Astrocyte of the hippocampus (primary cell): ENCODE results near the gene NOTCH1.
A peak's percentile ranks its signal among the peaks of the same experiment; 100 is the strongest.
"Not testable (repeated sequence)": the region's sequence is repeated elsewhere in the genome, so short reads cannot be mapped to it uniquely, and the experiment has no call there.

Experiments used
- DNase-seq: peaks from one replicate; pipeline ENCODE4 v3.0.0; 2011; ENCODE audit warnings: low read depth, low spot score

NOTCH1 gene

DNA sequence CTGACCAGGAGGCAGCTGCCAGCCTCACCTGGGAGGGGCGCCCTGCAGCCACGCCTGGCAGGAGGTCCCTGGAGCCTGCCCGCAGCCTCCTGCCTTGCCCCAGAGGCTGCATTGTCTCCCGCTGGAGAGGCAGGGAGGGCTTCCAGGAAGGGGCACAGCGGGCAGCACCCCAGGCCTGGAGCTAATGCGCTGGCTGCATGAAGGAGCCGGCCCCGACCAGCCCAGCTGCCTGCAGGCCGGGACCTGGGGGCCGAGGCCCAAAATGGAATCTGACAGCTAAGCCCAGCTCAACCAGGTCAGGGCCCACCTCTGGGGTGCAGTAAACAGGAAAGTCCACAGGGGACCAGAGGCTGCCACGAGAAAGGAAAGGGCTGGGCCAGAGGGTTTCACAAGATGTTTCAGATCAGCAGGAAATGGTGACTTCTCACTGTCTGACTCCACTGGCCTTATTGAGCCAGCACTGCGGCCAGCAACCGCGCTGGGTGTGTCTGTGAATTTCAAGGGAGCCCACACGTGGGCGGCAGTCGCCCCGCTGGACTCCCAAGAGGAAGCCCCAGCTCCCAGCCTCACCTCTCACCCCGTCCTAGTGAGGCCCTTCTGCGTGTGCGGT, 18.6 kb upstream of the NOTCH1 start:
- no peak for DNase-seq

DNA sequence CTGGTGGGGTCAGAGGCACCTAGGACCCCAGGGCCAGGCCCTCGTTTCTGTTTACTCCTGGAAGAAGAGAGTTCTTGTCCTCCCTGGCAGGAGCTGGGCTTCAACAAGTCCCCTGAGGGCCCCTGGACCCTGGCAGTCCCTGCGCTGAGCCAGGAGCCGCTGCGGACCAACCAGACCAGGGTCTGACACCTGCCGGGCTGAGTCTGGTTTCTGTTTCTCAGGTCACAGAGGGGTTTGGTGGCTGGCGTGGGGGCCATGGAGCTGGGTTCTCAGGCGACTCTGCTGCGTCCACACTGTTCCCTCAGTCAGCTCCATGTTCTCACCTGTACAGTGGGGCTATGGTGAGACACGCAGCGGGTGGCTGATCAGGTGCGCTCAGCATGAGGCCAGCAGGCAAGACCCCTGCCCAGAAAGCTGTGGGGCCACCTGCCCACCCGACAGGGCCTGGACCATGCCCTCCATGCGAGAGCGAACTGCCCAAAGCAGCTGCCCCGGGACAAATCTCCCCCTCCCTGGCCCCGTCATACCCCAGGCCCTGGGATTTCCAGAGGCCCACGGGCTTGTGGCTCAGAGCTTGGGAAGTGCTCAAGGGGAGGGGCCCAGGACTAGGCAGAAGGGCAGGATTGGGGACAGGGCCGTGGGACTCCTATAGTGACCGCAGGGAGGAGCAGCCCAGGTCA, 17.9 kb upstream of the NOTCH1 start:
- DNase-seq, result no peak

DNA sequence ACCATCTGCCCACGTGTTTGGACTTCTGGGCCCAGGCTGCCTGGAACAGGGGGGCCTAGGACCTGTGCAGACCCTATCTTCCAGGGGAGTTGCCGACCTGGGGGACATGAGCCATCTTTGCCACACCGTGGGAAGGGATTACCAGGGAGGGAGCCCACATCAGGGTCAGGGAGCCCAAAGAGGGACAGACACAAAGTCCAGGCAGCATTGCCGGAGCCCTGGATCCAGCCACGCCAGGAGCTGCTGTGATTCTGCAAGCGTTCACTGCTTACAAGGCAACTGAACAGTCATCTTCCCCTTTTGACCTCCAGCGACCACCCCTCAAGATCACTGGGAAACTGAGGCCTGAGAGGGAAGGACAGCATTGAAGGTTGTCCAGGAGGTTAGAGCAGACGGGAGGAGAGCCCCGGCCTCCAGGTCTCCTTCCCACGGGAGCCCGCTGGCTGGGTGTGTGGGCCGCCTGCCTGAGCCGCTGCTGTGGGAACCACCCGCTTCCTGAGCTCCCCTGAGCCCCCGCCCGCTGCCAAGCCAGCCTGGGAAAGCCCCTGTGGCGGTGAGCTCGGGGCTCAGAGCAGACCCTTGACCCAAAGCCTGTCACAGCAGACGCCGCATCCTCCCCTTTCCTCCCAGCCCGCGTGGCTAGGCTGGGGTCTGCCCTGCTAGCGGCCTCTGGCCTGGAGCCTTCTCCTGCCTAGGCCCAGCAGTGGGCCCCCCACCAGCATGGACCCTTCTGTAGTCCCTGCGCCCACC, 17.1 kb upstream of the NOTCH1 start:
- DNase-seq, result no peak

DNA sequence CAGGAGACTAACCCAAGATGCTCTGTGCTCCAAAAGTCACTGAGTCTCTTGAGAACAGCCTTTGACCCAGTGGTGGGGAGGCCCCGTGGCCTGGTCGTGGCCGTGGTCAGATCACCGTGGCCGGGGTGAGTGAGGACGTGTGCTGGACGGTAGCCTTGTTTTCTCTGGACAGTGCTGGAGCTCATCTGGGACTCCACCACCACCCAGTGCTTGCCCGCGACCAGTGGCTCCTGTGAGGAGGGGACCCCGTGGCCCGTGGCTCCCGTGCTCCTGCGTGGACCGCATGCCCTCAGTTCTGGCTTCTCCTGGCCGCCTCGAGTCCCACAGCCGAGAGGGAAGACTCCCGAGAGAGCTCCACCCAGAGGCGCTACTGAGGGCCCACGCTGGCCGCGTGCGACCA, 15.9 kb upstream of the NOTCH1 start:
- DNase-seq, result no peak

DNA sequence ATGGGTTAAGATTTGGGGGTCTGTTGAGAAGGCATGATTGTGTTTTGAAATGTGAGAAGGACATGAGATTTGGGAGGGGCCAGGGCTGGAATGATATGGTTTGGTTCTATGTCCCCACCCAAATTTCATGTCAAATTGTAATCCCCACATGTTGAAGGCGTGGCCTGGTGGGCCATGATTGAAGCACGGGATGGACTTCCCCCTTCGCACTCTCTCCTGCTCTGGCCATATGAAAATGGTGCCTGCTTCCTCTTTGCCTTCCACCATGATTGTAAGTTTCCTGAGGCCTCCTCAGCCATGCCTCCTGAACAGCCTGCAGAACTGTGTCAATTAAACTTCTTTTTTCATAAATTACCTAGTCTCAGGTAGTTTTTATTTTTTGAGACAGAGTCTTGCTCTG, 14.7 kb upstream of the NOTCH1 start:
- no peak for DNase-seq

DNA sequence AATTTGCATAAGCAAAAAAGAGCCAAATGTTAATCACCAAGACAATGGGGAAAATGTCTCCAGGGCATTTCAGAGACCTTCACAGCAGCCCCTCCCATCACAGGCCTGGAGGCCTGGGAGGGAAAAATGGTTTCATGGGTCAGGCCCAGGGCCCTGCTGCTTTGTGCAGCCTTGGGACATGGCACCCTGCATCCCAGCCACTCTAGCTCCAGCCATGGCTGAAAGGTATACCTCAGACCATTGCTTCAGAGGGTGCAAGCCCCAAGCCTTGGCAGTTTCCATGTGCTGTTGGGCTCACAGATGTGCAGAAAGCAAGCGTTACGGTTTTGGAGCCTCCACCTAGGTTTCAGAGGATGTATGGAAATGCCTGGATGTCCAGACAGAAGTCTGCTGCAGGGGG, 13.5 kb upstream of the NOTCH1 start:
- not testable (repeated sequence) for DNase-seq

DNA sequence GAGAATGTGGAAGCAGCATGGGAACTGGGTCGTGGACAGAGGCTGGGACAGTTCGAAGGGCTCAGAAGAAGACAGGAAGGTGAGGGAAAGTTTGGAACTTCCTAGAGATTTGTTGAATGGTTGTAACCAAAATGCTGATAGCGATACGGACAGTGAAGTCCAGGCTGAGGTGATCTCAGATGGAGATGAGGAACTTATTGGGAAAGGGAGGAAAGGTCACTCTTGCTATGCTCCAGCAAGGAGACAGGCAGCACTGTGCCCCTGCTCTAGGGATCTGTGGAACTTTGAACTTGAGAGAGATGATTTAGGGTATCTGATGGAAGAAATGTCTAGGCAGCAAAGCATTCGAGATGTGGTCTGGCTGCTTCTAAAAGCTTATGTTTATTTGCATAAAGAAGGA, 13.0 kb upstream of the NOTCH1 start:
- DNase-seq, result not testable (repeated sequence)

DNA sequence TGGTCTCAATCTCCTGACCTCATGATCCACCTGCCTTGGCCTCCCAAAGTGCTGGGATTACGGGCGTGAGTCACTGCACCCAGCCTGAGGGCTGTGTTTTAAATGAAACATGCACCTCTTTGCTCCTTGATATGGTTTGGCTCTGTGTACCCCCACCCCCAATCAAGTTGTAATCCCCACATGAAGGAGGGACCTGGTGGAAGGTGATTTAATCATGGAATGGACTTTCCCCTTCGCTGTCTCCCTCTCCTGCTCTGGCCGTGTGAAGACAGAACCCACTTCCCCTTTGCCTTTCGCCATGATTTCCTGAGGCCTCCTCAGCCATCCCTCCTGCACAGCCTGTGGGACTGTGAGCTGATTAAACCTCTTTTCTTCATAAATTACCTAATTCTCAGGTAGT, 12.5 kb upstream of the NOTCH1 start:
- no peak for DNase-seq

DNA sequence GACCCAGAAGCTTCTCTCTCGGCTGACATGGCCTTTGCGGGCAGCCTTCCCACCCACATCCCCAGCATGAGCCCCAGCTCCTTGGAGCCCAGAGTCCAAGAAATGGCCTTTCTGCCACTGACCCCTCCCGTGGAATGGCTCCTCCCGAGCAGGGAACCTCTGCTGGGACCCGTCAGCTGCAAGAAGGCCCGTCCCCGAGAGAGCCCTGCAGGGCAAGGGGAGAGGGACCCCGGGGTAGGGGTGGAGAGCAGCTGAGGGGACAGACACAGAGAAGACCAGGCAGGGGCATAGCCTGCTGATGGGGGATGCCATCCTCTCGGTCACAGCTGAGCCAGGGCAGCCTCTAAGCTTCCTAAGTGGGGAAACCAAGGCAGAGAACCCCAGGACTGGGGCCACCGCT, 11.2 kb upstream of the NOTCH1 start:
- DNase-seq, result no peak

DNA sequence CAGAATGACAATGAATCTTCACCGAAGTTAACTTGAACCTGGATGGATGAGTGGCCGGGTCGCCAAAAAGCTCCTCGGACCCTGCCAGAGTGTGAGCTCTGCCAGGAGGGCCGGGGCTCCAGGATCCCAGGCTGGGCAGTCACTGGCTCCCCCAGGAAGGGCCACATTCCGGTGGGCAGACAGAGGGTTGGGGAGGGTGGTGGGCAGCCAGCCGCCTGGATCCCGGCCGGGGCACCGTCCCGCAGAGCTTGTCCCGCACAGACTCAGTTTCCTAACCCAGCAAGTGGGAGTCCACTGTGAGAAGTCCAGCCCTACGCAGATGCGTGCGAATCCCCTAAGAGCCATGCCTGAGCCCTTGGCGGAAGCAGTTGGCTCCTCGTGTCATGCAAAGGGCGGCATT, 10.3 kb upstream of the NOTCH1 start:
- no peak for DNase-seq

DNA sequence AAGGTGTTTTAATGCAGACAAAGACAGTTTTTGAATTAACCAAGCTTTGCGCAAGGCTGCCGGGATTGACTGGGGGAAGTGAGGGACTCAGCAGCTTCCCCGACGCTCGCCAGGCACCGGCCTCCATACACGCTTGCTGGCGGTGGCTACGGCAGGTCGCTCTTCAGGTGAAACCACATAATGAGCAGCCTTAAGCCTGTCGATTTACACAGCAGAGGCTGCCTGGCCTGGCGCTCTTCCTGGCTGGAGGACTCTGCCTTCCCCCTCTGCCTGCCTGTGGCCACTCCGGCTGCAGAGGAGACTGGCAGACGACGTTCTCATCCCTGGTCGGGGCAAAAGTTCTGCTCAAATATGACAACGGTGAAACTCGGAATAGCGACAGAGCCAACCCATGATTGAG, 9.0 kb upstream of the NOTCH1 start:
- DNase-seq, result no peak

DNA sequence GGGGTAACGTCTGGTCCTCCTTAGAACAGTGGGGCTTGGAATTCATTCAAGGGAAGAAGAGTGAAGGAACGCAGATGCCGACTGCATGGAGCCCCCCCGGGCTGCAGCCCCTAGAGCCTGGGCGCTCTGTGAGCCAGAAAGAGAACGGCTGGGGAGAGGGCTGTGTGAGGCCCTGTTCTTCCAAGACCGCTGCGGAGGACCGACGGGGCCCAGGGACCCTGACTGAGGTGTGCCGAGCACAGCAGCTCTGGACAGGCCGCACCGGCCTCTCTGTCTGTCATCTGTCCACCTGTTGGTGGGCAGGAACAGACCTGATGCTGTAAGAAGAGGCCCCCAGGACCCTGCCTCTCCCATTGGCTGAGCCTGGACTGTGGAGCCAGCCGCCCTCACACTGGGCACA, 7.7 kb upstream of the NOTCH1 start:
- no peak for DNase-seq

DNA sequence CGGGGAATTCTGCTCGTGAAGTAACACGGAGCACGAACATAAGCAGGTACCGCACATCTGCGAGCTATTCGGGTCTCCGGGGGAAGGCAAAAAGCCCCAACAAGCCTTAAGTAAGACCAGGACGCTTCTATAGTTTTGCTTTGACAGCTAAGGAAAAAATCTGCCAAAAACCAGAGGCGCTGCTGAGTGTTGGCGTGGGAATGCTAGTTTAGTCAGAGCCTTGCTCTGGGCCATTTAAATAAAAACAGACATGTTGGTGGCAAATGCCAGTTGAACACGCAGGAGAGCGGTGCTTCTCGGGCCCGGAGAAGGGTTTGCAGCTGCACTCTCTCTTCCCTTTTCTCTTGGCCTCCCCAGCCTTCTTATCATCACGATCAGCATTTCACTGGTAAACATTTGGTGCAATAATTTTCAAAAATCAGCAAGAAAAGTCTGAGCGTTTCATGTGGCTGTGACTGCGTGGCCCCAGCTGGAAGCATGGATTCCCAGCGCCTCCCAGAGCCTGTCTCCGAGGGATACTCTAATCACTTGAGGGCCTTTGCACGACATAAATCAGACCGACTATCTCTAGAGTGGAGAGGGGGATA, 6.4 kb upstream of the NOTCH1 start:
- peak; percentile 71 for DNase-seq

DNA sequence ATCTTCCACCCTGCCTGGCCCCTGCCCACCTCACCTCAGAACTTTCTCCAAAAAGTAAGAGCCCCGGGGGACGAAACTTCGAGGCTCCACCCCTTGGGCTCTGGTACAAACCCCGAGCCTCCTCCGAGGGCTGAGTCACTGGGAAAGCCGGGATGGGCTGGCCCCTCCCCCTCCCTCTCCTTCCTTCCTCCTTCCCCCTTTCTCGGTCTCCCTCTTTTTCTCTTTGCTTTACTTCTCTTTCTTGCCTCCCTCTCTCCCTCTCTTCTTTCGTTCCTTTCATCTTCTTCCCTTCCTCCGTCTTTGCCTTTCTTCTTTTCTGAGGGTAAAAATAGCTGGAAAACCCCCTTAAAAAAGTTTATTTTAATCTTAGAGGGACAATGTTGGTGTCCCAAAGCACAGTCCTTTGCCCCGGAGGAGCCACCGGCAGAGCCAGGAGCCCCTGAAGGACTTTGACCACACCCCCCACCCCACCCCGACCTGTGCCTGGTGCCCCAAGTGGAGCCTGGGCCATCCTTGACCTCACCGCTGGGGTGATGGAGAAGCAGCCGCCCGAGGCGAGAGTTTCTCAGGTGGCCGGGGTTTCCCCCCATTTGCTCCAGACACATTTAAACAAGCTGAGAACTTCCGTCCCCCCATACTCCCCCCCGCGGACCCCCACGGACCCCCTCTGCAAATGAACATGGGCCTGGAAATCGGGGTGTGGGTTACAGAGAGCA, 5.7 kb upstream of the NOTCH1 start:
- DNase-seq, result peak; percentile 87

DNA sequence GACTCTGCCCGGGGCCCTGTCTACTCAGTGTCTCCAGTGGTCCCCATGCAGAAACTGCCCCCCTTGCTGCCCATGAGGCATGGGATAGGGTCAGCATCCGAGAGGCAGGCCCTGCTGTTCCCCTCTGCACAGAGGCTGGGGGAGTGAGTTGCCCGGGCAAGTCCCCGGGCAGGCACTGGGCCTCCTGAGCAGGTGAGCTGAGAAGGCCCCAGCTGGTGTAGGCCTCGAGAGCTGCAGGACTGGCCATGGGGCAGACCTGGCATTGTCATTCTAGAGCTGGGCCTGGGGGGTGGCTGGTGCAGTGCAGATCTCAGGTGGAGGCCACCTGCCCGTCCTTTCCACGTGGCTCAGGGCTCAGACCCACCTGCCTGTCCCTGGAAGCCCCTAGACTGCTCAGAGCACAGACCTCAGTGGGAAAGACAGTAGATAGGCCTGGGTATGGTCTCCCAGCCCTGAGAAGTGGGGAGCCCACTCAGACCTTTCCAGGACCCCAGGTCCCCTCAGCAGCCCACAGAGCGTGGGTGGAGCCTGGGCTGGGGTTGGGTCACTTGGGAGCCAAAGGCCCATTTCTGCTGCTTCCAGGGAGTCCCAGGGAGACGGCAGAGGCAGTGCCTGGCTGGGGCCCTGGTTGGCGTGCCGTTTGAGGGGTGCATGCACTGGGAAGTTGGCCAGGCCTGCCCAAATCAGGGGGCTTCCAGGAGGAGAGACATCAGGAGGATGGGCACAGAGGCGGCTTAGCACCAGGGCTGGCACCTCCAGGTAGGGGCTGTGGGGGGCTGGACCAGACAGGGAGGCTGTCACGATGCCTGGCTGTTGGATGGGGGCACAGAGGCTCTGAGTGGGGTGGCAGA, 4.8 kb upstream of the NOTCH1 start:
- peak; percentile 39 for DNase-seq

DNA sequence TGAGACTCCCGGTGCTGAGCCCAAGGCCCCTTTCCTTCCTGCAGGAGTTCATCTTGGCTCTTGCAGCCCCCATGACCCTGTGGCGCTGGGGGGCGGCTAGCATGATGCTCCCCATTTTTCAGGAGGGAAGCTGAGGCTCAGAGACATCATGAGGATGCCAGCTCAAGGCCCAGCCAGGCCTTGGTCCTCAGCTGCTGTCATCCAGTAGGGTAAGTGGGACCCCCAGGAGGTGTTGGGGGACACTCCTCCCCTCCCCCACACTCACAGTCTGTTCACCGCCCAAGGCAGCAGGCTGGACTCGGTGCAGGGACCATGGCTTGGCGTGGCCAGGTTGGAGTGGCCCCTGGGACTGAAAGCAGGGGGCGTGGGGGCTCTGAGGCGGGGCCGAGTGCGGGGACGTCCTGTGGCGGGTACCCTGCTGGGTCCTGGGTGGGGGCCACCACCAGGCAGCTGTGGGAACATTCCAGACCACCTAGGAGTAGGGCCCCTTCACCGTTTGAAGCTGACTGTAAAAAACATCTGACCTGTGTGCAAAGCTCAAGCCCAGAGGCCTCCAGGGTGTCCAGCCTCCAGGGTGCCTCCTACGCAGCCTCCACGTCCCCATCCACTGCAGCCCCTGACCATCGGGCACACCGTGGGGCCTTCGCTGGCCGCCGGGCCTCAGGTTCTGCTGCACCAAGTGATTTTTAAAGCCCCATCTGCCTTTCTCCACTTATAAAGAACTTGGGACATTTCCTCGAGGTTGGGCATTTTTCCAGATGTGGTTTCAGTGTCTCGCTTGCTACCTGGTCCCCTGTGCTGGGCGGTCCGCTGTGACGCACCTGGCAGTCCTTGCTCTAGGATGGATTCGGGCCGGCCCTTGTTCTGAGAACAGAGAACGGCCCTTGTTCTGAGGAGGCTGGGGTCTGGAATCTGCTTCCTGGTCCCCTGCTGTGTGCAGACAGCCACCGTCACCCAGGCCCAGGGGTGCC, 3.4 kb upstream of the NOTCH1 start:
- no peak for DNase-seq

DNA sequence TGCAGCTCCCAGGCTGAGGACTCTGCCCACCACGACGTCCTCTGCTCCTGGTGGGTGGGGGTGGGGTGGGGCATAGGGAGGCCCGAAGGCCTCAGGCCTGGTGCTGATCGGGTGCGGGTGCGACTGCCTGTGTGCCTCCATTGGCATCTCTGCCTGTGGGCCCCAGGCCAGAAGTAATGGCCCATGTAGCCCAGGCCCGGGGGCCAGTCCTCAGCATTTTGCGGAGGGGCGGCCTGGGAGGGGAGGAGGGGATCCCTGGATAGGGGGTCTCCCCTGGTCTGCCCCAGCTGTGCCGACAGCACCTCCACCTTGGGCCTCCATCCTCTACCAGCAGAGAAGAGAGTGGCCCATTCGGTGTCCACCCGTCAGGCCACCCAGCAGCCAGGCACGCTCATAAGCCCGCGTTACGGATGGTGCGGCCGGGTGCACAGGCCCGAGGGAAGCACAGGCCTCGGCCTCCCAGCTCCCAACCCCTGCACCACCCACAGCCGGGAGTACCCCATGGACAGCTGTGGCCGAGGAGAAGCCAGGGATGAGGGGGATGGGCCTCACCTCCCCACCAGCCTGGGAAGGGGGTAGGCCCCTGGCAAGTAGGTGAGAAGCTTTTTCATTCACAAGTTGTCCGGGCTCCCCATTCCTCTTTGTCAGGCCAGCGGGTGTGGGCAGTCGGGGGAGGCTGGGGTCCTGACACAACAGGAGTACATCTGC, 1.8 kb upstream of the NOTCH1 start:
- DNase-seq, result no peak

DNA sequence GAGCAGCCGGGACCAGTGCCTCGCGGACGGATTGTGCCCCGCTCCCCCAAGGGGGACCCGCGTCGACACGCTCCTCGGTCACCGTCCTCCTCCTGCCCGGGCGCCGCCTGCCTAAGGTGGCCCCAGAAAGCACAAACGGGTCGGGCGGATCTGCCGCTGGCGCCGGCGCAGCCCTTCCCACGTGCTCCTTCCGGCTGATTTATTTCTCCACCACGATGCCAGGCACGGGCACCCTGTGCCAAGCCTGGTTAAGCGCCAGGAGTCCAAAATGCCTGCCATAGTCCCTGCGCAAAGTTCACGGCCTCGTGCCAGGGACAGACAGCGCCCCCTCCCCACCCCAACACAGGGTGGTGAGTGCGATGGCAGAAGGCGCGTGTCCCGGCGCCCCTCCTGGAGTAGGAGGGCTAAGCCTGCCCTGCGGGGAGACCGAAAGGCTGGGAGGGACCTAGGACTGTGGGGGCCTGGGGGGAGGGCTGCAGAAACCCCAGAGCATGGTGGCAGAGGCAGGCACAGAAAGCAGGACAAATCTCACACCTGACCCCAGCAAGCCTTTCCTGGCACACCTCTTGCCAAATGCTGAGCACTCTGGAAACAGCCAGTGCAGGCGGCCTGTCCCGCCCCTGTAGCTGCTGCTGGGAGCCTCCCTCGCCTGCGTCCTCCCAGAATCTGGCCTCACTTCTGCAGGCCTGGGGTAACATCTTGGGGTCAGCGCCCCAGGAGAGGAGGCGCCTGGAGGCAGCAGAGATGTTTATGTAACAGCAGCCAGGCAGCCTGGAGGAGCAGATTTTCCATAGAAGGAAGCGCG, 1.1 kb upstream of the NOTCH1 start:
- peak; percentile 74 for DNase-seq

DNA sequence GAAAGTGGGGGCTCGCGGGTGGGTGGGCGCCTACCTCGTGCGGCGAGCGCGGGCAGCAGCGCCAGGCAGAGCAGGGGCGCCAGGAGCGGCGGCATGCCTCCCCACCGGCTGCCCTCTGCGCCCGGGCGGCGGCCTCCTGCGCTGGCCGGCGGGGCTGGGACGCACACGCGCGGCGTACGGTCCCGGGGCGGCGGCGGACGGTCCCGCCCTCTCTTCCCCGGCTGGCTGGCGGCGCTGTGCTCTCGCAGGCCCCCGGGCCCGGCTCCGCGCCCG, 220 bp downstream of the NOTCH1 start:
- DNase-seq, result no peak
